ENCODE results near the gene RAB40A. TPM values are rescaled to one million over a fixed set of nuclear protein-coding genes. Genes with fewer than 3 reads are reported as not detected.

The RAB40A gene, protein sequence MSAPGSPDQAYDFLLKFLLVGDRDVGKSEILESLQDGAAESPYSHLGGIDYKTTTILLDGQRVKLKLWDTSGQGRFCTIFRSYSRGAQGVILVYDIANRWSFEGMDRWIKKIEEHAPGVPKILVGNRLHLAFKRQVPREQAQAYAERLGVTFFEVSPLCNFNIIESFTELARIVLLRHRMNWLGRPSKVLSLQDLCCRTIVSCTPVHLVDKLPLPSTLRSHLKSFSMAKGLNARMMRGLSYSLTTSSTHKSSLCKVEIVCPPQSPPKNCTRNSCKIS
- total RNA-seq, result under 1 TPM in 1 of 2 donors, not detected in 1; 0.27 TPM
- long read RNA-seq, result 0 reads

DNA sequence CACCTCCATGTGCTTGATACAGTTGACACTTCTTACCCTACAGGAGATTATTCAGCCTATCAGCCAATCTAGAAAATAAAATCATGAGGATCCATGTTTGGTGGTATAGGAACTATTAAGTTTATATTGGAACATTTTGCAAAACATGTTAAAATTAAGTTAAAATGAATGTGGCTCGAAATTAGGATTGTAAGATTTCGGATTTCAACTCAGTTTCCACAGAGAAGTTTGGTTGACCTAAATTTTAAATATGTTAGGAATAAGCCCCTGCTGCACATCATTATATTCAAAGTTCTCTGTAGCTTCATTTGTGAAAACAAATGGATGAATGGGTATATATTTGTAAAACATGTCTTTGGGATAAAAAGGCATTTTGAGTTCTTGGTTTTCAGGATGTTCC, at the start of gene RAB40A:
Gene RAB40A, minus strand, starts transcription at position 101 of the 400 bp plus-strand sequence. CDS start 18,733 bp downstream, outside the sequence.
- ATAC-seq, result no peak
- intact Hi-C loops (cut with DNase I, micrococcal nuclease), result no loop called here
- DNase-seq, result no peak

DNA sequence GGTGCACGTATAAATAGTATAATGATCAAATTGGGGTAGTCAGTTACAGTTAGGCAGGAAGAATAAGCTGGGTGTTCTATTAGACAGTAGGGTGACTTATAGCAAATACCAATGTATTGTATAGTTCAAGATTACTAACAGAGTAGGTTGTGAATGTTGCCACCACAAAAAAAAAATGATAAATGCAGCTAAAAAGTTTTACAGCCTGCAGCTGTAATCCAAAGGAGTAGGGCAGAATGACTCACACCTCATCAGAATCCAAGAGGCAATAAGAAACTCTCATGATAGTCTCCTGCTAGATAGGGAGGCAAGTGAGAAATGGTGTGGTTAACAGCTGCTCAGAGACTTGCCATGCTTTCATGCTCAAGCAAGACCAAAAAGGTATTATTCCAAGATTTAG, 46.5 kb upstream of the RAB40A start:
- intact Hi-C loops (cut with DNase I, micrococcal nuclease), result no loop called here
- DNase-seq (no peak), ATAC-seq (no peak)

- no peak for ATAC-seq
- intact Hi-C loops (cut with DNase I, micrococcal nuclease), result no loop called here
- no peak for DNase-seq
Measured at GRCh38 chrX:103565197-103565596, 45.9 kb upstream of the RAB40A start.

DNA sequence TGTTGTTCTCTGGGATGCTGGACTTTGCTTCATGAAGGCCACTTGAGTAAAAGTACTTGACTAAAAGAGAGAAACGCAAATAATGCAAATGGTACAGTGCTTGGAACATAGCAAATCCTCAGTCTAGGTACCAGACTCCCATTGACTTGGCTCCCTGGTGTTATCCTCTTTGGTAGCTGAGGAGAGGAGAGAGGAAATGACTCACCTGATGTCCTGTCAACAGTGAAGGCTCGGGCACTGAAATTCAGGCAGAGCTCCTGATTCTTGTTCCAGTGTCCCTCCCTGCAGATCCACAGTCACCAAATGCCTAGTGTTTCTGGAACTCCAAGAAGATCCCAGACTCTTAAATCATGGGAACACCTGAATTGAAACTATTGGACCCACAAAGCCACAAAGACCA, 43.5 kb upstream of the RAB40A start:
- ATAC-seq (no peak), DNase-seq (no peak)
- intact Hi-C loops (cut with DNase I, micrococcal nuclease), result no loop called here

DNA sequence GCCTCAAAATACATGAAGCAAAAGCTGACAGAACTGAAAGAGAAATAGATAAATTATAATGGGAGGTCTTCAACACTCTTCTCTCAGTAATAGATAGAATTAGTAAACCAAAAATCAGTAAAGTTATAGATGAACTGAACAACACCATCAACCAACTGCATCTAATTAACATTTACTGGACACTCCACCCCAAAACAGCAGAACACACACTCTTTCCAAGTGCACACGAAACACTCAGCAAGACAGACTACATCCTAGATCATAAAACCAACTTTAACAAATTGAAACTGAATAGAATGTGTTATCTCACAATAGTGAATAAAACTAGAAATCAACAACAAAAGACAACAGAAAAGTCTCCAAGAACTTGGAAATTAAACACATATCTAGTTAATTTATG, 41.0 kb upstream of the RAB40A start:
- no peak for DNase-seq
- intact Hi-C loops (cut with DNase I, micrococcal nuclease), result no loop called here
- ATAC-seq, result no peak

DNA sequence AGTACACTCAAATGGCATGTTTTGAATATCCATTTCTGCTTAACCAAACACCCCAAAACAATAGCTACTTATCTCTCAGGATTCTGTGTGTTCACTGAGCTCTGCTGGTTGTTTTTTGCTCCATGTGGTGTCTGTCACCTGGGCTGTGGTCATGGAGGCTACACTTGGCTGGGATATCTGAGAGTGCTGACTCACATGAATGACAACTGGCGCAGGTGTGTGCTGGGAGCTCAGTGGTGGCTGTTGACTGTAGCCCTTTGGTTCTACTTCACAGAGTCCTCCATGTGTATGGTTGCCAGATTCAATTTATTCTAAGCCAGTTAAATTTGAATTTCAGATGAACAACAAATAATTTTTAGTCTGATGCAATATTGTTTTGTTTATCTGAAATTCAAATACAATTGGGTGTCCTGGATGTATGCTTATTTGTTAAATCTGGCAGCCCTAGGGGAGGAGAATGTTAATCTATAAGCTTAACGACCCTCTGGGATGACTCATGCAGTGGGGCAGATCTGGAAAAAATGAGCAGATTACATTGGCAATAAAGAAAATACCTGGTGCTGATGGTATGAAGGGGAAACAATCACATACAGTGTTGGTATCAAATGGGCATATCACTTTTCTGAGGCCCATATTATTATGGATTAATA, 37.8 kb upstream of the RAB40A start:
- intact Hi-C loops (cut with DNase I, micrococcal nuclease), result no loop called here
- no peak for DNase-seq
- ATAC-seq, result no peak

GRCh38 chrX:103554687-103555424, 35.6 kb upstream of the RAB40A start:
- intact Hi-C loops (cut with DNase I, micrococcal nuclease), result no loop called here
- ATAC-seq (peak; percentile 34), DNase-seq (peak; percentile 29 to 35)

DNA sequence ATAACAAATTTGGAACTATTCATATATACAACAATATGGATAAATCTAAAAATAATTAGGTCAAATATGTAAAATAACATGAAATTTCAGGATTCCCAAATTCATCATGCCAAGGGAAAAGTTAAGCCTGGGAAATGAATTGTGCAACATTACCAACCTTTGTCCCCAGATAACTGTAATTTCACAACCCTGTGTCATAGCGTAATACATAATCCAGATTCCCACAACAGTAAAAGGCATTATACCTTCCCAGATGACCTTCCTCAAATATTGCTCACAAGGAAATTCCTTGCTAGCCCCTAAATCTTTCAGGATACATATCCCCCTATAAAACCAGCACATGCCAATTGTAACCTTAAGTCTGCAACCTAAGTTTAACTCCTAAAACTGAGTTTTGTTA, 32.9 kb upstream of the RAB40A start:
- DNase-seq, result no peak
- peak; percentile 77 for ATAC-seq
- intact Hi-C loops (cut with DNase I, micrococcal nuclease), result no loop called here

- no peak for ATAC-seq
- intact Hi-C loops (cut with DNase I, micrococcal nuclease), result no loop called here
- no peak for DNase-seq
Measured at GRCh38 chrX:103550415-103551051, 31.2 kb upstream of the RAB40A start.

DNA sequence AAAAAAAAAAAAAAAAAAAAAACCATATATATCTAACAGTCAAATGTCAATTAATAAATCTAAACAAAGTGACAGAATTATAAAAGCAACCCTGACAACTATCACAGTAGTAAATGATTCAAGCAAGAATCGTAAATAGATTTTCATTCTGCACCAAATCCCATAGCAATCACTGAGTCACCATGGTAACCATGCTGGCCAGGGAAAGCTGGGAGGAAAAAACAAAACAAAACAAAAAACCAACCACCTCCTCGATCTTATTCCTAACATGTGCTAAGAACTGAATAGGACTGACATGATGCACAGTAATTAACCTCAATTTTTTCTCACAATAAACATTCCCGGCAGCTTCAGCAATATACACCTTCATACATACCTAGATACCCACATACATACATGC, 30.6 kb upstream of the RAB40A start:
- intact Hi-C loops (cut with DNase I, micrococcal nuclease), result no loop called here
- DNase-seq (no peak), ATAC-seq (no peak)

GRCh38 chrX:103540145-103540544, 20.9 kb upstream of the RAB40A start:
- intact Hi-C loops (cut with DNase I, micrococcal nuclease), result no loop called here
- DNase-seq (no peak), ATAC-seq (no peak)

DNA sequence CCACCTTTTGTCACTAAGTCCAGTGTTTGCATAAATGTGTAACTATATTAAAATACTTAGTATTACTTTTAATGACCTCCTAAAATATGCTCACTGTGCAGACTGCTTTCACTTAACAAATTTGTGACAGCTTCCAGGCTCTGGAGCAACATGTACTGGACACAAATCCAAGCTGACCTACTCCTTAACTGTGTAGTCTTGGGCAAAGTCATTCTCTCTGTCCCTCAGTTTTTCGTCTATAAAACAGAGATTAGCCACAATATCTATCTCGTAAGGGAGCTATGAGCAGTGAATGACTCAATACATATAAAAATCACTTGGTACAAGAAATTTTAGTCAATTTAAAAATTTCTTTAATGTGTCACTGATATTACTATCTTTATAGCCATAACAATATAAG, 20.4 kb upstream of the RAB40A start:
- ATAC-seq (no peak), DNase-seq (no peak)
- intact Hi-C loops (cut with DNase I, micrococcal nuclease), result no loop called here

DNA sequence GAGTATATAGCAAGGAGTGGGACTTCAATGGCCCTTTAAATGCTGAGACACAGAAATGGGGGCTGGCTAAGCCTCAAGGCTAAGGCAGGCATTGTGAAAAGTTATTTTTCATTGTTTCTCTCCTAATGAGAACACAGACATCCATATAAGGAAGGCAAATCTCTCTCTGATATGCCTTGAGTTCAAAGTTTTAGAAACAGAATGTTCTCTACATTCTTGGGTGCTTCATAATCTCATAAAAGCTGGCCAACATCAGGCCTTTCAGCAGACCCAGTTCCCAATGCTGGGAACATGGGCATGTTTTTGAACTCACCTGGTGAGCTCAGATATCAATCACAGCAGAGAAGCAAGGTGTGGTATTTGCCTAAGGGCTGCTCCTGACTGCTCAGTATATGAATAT, 19.4 kb upstream of the RAB40A start:
- intact Hi-C loops (cut with DNase I, micrococcal nuclease), result no loop called here
- no peak for DNase-seq
- ATAC-seq, result no peak

DNA sequence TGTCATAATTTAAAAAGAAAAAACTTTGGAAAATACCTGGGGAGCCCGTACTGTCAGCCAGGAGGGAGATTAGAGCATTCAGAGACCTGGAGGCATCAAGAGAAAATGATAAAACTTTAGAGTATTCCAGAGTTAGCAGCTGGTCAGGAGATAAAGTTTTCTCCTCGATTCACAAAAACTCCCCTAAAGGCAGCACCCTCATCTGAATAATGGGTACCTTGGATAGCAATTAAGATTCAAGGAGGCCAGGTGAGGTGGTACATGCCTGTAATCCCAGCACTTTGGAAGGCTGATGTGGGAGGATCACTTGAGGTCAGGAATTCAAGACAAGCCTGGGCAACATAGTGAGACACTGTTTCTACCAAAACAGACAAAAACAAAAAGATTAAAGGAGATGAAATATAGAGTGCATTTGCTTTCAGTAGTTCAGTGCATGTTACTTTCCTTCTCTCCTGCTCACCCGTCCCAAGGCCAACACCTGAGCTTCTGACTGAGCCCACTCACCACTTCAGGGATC, 18.6 kb upstream of the RAB40A start:
- intact Hi-C loops (cut with DNase I, micrococcal nuclease), result no loop called here
- DNase-seq, result no peak

GRCh38 chrX:103536732-103537131, 17.4 kb upstream of the RAB40A start:
- no peak for DNase-seq
- intact Hi-C loops (cut with DNase I, micrococcal nuclease), result no loop called here
- ATAC-seq, result no peak

More for the DNA sequence above, 18.6 kb upstream of the RAB40A start:
- no peak for ATAC-seq

DNA sequence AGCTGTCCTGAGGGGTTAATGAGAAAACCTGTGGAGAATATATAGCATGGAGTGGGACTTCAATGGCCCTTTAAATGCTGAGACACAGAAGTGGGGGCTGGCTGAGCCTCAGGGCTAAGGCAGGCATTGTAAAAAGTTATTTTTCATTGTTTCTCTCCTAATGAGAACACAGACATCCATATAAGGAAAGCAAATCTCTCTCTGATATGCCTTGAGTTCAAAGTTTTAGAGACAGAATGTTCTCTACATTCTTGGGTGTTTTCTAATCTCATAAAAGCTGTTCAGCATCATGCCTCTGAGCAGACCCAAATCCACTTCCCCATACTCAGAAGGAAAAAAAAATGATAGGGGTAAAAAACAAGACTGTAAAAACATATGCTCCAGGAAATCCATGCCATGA, 16.8 kb upstream of the RAB40A start:
- intact Hi-C loops (cut with DNase I, micrococcal nuclease), result no loop called here
- ATAC-seq (no peak), DNase-seq (no peak)

DNA sequence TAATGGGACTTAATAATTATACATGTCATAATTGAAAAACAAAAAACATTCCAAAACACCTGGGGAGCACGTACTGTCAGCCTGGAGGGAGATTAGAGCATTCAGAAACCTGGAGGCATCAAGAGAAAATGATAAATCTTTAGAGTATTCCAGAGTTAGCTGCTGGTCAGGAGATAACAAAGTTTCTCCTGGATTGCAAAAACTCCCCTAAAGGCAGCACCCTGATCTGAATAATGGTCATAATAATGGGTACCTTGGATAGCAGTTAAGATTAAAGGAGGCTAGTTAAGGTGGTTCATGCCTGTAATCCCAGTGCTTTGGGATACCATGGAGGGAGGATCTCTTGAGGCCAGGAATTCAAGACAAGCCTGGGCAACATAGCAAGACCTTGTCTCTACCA, 15.9 kb upstream of the RAB40A start:
- ATAC-seq (no peak), DNase-seq (no peak)
- intact Hi-C loops (cut with DNase I, micrococcal nuclease), result no loop called here

GRCh38 chrX:103533511-103534216, 14.4 kb upstream of the RAB40A start:
- DNase-seq (peak; percentile 35 to 84), ATAC-seq (peak; percentile 61)
- intact Hi-C loops (cut with DNase I, micrococcal nuclease), result loop anchor here in 1 of 2 donors (5.0 kb wide), 1 partner anchor 284 kb away; no protein-coding TSS in a partner anchor

GRCh38 chrX:103531002-103531401, 11.7 kb upstream of the RAB40A start:
- intact Hi-C loops (cut with DNase I, micrococcal nuclease), result loop anchor here in 1 of 2 donors (5.0 kb wide), 1 partner anchor 286 kb away; no protein-coding TSS in a partner anchor
- ATAC-seq (no peak), DNase-seq (no peak)
